PC-3 (cell line): ENCODE measurements around the gene PLXNA2.

Experiments used
- CTCF ChIP-seq: fragments of 300-600 bp; sonication (generic); conservative IDR thresholded peaks from 2 replicates; pipeline ENCODE4 v1.5.1; 2017; ENCODE audit warnings: antibody characterized with exemption, low read depth, mild to moderate bottlenecking, low read length
- EZH2 ChIP-seq: fragments of 300-600 bp; sonication (generic); IDR thresholded peaks from one replicate; pipeline ENCODE4 v1.6.1; 2017; ENCODE audit warnings: antibody characterized with exemption, mild to moderate bottlenecking, low read length; ENCODE audit not compliant: unreplicated experiment

- TF ChIP-seq CTCF: no peak
- TF ChIP-seq EZH2: no peak
Measured at GRCh38 chr1:208208132-208208487, 36.1 kb downstream of the PLXNA2 start.
